Lung (tissue), 12 donors: ENCODE results near the gene SFXN3. TPM values are rescaled to one million over a fixed set of nuclear protein-coding genes. Genes with fewer than 3 reads are reported as not detected.

Source experiments
- ATAC-seq: fragments of 200-7000 bp; cut with Tn5 transposase; one replicate; pipeline ENCODE4 v1.9.1; 2020; ENCODE audit warnings: moderate number of reproducible peaks; ENCODE audit not compliant: insufficient read depth, low FRiP score
- DNase-seq, 3 donors: peaks; one replicate each; pipeline ENCODE4 v3.0.0-alpha.2; 2013 to 2017
- H3K27ac ChIP-seq, 2 donors: one replicate each; pipeline ENCODE4 v1.5.1; 2013; ENCODE audit warnings: mild to moderate bottlenecking in 2 of 2, moderate library complexity in 2 of 2, control low read depth in 1 of 2, inconsistent platforms in 1 of 2, low read depth in 1 of 2, low read length in 1 of 2
- H3K27me3 ChIP-seq, 3 donors: one replicate each; pipeline ENCODE4 v1.5.1; 2013; ENCODE audit warnings: low read length in 2 of 3; ENCODE audit not compliant: control insufficient read depth in 3 of 3, insufficient read depth in 3 of 3
- H3K36me3 ChIP-seq, 4 donors: one replicate each; pipeline ENCODE4 v1.5.1; 2013; ENCODE audit warnings: low read length in 4 of 4, mild to moderate bottlenecking in 1 of 4, moderate library complexity in 1 of 4; ENCODE audit not compliant: control insufficient read depth in 4 of 4, insufficient read depth in 4 of 4
- H3K4me1 ChIP-seq, 5 donors: one replicate each; pipeline ENCODE4 v1.5.1; 2013; ENCODE audit warnings: low read length in 5 of 5, mild to moderate bottlenecking in 2 of 5, moderate library complexity in 1 of 5; ENCODE audit not compliant: control insufficient read depth in 5 of 5, insufficient read depth in 5 of 5
- H3K4me3 ChIP-seq: one replicate; pipeline ENCODE4 v1.5.1; 2013; ENCODE audit warnings: mild to moderate bottlenecking, control low read depth, moderate library complexity
- H3K9ac ChIP-seq, 2 donors: one replicate each; pipeline ENCODE4 v1.5.1; 2013; ENCODE audit warnings: low read length in 2 of 2, control low read depth in 1 of 2; ENCODE audit not compliant: insufficient read depth in 1 of 2
- H3K9me3 ChIP-seq, 4 donors: one replicate each; pipeline ENCODE4 v1.5.1; 2013; ENCODE audit warnings: low read length in 3 of 4, mild to moderate bottlenecking in 1 of 4, moderate library complexity in 1 of 4; ENCODE audit not compliant: control insufficient read depth in 4 of 4, insufficient read depth in 3 of 4
- WGBS, 2 donors: extraction: QIAGEN DNeasy Blood & Tissue Kit; methylation state at CpG; one replicate each; pipeline ENCODE4 v1.1.7; 2013; 5-methylcytosine and 5-hydroxymethylcytosine counted together
- polyA plus RNA-seq, 2 donors: library from polyadenylated mRNA; stranded (reverse); fragments of 200-250 nt; gene quantifications; one replicate each; pipeline ENCODE4 v1.2.1, GENCODE V29; 2013
- total RNA-seq, 2 donors: library from RNA; depleted of rRNA in 1 of 2; stranded (reverse); fragments of >200 nt in 1 of 2; gene quantifications; one replicate each; pipeline ENCODE4 v1.2.1, GENCODE V29; 2014 to 2021
- TF ChIP-seq, protein P1 (sequence below): IDR thresholded peaks from 2 replicates; pipeline ENCODE4 v1.5.1; 2012; ENCODE audit warnings: mild to moderate bottlenecking; ENCODE audit errors: control extremely low read depth, extremely low read depth
- donor health status: control.
- donor health status: control.
- donor health status: Bipolar disorder and iron deficiency.
- donor health status: healthy.
- donor health status: DM: yes; HTN: yes; CAD: no.

Gene SFXN3
- total and polyA plus RNA-seq, 4 donors: 36.4 to 95.8 (median 39.6) TPM

DNA sequence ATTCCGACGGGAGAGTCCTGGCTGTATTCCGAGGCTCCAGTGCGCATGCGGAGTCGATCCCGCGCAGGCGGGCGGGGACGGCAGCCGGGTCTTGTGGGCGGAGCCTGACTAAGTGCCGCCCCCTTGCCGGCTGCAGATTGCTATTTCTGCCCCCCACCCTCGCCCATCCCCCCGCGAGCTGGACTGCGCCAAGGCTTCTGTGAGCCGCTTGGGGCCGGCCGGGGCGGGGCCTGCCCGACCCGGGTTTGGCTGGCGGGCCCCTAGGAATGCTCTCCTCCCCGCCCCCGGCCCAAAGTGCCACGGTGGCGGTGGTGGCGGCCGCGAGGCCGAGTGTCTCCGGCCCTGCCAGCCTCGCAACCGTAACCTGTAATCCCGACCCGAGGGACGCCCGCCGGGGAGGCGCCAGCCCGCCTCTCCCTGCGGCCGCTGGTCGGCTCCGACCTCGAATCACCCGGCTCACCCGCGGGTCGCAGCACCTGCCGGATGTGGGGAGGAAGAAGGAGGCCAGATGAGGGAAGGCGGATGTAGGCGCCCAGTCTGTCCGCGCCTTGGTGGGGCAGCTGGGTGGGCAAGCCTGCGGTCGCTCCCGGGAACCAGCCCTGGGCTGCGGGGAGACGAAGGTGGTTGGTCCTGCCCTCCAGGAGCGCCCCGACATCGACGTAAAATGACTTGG, 30.1 kb downstream of the SFXN3 start:
- WGBS, 2 donors: 1% methylated on average over 39 to 67 of the region's 67 CpGs
- Histone ChIP-seq H3K9me3 (no peaks in the 10 kb centered on the region), H3K4me1 (peaks cover 2 to 51% (median 21%) of the 10 kb centered on the region in 5 donors), H3K9ac (peak overlapping the region; percentile 26 to 96), H3K27me3 (no peaks in the 10 kb centered on the region), H3K4me3 (peak overlapping the region; percentile 48), H3K36me3 (no peaks in the 10 kb centered on the region), H3K27ac (peak overlapping the region; percentile 94 to 97)
- DNase-seq (peak; percentile 98), ATAC-seq (peak; percentile 91)
- TF ChIP-seq, protein P1, sequence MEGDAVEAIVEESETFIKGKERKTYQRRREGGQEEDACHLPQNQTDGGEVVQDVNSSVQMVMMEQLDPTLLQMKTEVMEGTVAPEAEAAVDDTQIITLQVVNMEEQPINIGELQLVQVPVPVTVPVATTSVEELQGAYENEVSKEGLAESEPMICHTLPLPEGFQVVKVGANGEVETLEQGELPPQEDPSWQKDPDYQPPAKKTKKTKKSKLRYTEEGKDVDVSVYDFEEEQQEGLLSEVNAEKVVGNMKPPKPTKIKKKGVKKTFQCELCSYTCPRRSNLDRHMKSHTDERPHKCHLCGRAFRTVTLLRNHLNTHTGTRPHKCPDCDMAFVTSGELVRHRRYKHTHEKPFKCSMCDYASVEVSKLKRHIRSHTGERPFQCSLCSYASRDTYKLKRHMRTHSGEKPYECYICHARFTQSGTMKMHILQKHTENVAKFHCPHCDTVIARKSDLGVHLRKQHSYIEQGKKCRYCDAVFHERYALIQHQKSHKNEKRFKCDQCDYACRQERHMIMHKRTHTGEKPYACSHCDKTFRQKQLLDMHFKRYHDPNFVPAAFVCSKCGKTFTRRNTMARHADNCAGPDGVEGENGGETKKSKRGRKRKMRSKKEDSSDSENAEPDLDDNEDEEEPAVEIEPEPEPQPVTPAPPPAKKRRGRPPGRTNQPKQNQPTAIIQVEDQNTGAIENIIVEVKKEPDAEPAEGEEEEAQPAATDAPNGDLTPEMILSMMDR: no peak

DNA sequence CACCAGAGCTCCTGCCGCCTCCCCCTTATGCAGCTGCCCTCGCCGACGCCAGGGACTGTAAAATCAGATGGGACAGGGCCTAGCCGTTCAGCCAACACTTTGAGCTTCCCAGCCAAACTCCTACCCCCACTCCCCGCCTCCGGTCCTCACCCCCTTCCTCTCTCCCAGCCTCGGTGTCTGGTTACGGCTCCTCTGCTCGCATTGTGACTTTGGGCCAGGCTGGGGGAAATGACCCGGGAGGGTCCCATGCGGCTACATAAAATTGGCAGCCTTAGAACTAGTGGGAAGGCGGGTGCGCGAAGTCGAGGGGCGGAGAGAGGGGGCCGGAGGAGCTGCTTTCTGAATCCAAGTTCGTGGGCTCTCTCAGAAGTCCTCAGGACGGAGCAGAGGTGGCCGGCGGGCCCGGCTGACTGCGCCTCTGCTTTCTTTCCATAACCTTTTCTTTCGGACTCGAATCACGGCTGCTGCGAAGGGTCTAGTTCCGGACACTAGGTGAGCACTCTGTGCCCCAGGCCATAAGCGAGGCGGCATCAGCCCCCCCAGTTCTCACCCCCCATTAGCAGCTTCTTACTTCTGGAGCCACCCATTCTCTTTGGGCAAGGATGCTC, 30.7 kb downstream of the SFXN3 start, which contains the start of gene KAZALD1:
Gene KAZALD1, plus strand, starts transcription at position 366 of the 608 bp plus-strand sequence. CDS start 604 bp downstream, outside the sequence.
- DNase-seq: peak; percentile 96 to 98 (median 98)
- H3K27ac ChIP-seq: peak within 1 kb of the TSS; percentile 94 to 97
- TF ChIP-seq, protein P1: no peak
- no peaks in the 10 kb centered on the region for H3K36me3 ChIP-seq
- H3K27me3 ChIP-seq: peaks cover 0 to 2% (median 0%) of the 10 kb centered on the region in 3 donors
- no peaks in the 10 kb centered on the region for H3K9me3 ChIP-seq
- peaks cover 2 to 57% (median 21%) of the 10 kb centered on the region in 5 donors for H3K4me1 ChIP-seq
- peak within 1 kb of the TSS; percentile 48 for H3K4me3 ChIP-seq
- 28 to 41% methylated on average over 30 to 31 of the region's 31 CpGs for WGBS, 2 donors
- peak within 1 kb of the TSS; percentile 26 to 96 for H3K9ac ChIP-seq
- ATAC-seq: no peak

DNA sequence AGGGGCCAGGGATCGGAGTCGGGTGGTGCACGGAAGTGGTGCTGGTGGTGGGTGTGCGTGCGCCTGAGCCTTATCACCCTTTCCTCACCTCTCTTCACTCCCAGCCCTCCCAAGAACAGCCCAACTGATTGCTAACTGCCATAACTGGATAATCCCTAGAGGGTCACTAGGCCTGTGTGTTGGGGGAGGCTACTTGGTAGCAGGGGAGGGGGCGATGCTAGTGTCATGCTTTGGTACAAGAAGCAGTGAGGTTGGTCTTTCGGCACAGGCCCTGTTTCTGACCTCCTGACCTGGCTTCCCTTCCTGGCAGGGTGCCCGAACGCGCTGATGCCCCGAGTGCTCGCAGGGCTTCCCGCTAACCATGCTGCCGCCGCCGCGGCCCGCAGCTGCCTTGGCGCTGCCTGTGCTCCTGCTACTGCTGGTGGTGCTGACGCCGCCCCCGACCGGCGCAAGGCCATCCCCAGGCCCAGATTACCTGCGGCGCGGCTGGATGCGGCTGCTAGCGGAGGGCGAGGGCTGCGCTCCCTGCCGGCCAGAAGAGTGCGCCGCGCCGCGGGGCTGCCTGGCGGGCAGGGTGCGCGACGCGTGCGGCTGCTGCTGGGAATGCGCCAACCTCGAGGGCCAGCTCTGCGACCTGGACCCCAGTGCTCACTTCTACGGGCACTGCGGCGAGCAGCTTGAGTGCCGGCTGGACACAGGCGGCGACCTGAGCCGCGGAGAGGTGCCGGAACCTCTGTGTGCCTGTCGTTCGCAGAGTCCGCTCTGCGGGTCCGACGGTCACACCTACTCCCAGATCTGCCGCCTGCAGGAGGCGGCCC, 31.4 kb downstream of the SFXN3 start:
- WGBS, 2 donors: 6 to 8% methylated on average over 53 to 63 of the region's 63 CpGs
- H3K27ac ChIP-seq: peak overlapping the region; percentile 94 to 97

More for the DNA sequence above, 31.4 kb downstream of the SFXN3 start:
- H3K9me3 ChIP-seq: no peaks in the 10 kb centered on the region
- peaks cover 2 to 62% (median 24%) of the 10 kb centered on the region in 5 donors for H3K4me1 ChIP-seq
- DNase-seq (peak; percentile 65 to 77 (median 72)), ATAC-seq (peak; percentile 6)
- H3K27me3 ChIP-seq: peaks cover 0 to 3% (median 2%) of the 10 kb centered on the region in 3 donors
- H3K36me3 ChIP-seq: no peaks in the 10 kb centered on the region
- H3K4me3 ChIP-seq: peak overlapping the region; percentile 16
- TF ChIP-seq, protein P1: peak; percentile 37
- peak overlapping the region in 1 of 2 donors; percentile 38 for H3K9ac ChIP-seq
